SU-DHL-6 (cell line): Measurements from ENCODE around the gene FBXW2.

Source experiments
- H2AFZ ChIP-seq: fragments of 200-600 bp; sonication (generic); 2 replicates; pipeline ENCODE4 v1.6.1; 2014; ENCODE audit warnings: low read depth, mild to moderate bottlenecking, moderate library complexity, mixed read lengths, antibody characterized with exemption, low read length; ENCODE audit not compliant: severe bottlenecking
- H3F3A ChIP-seq: fragments of 200-600 bp; shearing (Covaris generic); 2 replicates; pipeline ENCODE4 v1.6.0; 2016; ENCODE audit warnings: antibody characterized with exemption, mild to moderate bottlenecking; ENCODE audit not compliant: insufficient read depth
- H3K27ac ChIP-seq: fragments of 200-600 bp; sonication (generic); 2 replicates; pipeline ENCODE4 v1.5.1; 2016; ENCODE audit warnings: low read depth, mild to moderate bottlenecking, low read length, moderate library complexity, mixed read lengths
- H3K27me3 ChIP-seq: fragments of 200-600 bp; sonication (generic), shearing (Covaris generic); 2 replicates; pipeline ENCODE4 v1.6.0; 2014; ENCODE audit warnings: mild to moderate bottlenecking, low read length
- H3K36me3 ChIP-seq: fragments of 200-600 bp; sonication (generic); 2 replicates; pipeline ENCODE4 v1.6.1; 2014; ENCODE audit warnings: mild to moderate bottlenecking, low read length, mixed read lengths
- H3K4me2 ChIP-seq: fragments of 300-600, 200-600 bp; shearing (Covaris generic), sonication (generic); 2 replicates; pipeline ENCODE4 v1.6.0; 2014; ENCODE audit warnings: low read length, low read depth, mild to moderate bottlenecking; ENCODE audit not compliant: poor library complexity, severe bottlenecking
- H3K4me3 ChIP-seq: fragments of 200-600 bp; sonication (generic); 2 replicates; pipeline ENCODE4 v1.5.1; 2014; ENCODE audit warnings: antibody characterized with exemption, low read length, mild to moderate bottlenecking, mixed read lengths; ENCODE audit not compliant: insufficient read depth, poor library complexity, severe bottlenecking
- H3K79me2 ChIP-seq: fragments of 200-600 bp; sonication (generic); 2 replicates; pipeline ENCODE4 v1.6.1; 2014; ENCODE audit warnings: mild to moderate bottlenecking, low read length, moderate library complexity; ENCODE audit not compliant: insufficient read depth
- H3K9ac ChIP-seq: fragments of 200-600 bp; sonication (generic); 2 replicates; pipeline ENCODE4 v1.7.0; 2014; ENCODE audit warnings: mild to moderate bottlenecking, low read length
- H3K9me2 ChIP-seq: fragments of 200-600 bp; sonication (generic); replicated peaks from 2 replicates; pipeline ENCODE4 v1.6.1; 2014; ENCODE audit warnings: low read length; ENCODE audit not compliant: insufficient read depth
- H3K9me3 ChIP-seq: fragments of 200-600 bp; sonication (generic); 2 replicates; pipeline ENCODE4 v1.6.1; 2014; ENCODE audit warnings: low read length, mixed read lengths; ENCODE audit not compliant: insufficient read depth
- H4K20me1 ChIP-seq: fragments of 200-600 bp; sonication (generic); 2 replicates; pipeline ENCODE4 v1.6.1; 2014; ENCODE audit warnings: low read depth, mild to moderate bottlenecking, antibody characterized with exemption, low read length, moderate library complexity, mixed read lengths
- EZH2phosphoT487 ChIP-seq: fragments of 200-600 bp; sonication (generic), shearing (Covaris generic); conservative IDR thresholded peaks from 2 replicates; pipeline ENCODE4 v1.6.1; 2018; ENCODE audit warnings: mild to moderate bottlenecking, antibody characterized with exemption, low read length, moderate library complexity, mixed read lengths
- TF ChIP-seq, protein P1 (sequence below): fragments of 200-600 bp; sonication (generic); IDR thresholded peaks from one replicate; pipeline ENCODE4 v1.5.1; 2017; ENCODE audit warnings: antibody characterized with exemption, mild to moderate bottlenecking, low read length, moderate library complexity; ENCODE audit not compliant: insufficient read depth, poor library complexity, severe bottlenecking

The FBXW2 gene

DNA sequence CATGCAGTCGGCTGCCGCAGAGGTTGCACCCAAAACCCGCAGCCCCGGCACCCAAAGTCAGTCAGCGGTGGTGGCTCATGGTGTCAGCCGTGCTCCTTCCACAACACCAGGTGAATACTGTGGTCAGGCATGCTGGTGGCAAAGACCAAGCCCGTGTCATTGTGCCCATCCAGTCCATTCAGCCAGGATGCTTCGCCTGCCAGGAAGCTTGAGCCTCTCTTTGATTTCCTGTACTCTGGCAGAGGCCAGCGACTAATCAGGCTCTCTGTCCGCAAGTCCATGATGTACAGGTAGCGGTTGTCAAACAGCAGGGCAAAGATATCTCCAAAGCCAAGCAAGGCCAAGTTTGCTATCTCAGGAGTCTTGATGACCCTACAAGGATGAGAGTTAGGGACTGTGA lies 28.7 kb downstream of the FBXW2 start:
- Histone ChIP-seq H3K27ac (no peak overlapping the region), H3K9me3 (no peaks in the 10 kb centered on the region), H3K4me2 (no peak overlapping the region), H2AFZ (no peak overlapping the region), H3F3A (no peaks in the 10 kb centered on the region), H3K9me2 (no peaks in the 10 kb centered on the region), H3K4me3 (no peak overlapping the region), H3K79me2 (no peaks in the 10 kb centered on the region), H4K20me1 (no peaks in the 10 kb centered on the region), H3K9ac (no peak overlapping the region), H3K36me3 (peaks cover 12% of the 10 kb centered on the region; the same call in 1 of the 2 replicates), H3K27me3 (no peaks in the 10 kb centered on the region)
- TF ChIP-seq, protein P1, sequence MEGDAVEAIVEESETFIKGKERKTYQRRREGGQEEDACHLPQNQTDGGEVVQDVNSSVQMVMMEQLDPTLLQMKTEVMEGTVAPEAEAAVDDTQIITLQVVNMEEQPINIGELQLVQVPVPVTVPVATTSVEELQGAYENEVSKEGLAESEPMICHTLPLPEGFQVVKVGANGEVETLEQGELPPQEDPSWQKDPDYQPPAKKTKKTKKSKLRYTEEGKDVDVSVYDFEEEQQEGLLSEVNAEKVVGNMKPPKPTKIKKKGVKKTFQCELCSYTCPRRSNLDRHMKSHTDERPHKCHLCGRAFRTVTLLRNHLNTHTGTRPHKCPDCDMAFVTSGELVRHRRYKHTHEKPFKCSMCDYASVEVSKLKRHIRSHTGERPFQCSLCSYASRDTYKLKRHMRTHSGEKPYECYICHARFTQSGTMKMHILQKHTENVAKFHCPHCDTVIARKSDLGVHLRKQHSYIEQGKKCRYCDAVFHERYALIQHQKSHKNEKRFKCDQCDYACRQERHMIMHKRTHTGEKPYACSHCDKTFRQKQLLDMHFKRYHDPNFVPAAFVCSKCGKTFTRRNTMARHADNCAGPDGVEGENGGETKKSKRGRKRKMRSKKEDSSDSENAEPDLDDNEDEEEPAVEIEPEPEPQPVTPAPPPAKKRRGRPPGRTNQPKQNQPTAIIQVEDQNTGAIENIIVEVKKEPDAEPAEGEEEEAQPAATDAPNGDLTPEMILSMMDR, result no peak
- TF ChIP-seq EZH2phosphoT487, result no peak

DNA sequence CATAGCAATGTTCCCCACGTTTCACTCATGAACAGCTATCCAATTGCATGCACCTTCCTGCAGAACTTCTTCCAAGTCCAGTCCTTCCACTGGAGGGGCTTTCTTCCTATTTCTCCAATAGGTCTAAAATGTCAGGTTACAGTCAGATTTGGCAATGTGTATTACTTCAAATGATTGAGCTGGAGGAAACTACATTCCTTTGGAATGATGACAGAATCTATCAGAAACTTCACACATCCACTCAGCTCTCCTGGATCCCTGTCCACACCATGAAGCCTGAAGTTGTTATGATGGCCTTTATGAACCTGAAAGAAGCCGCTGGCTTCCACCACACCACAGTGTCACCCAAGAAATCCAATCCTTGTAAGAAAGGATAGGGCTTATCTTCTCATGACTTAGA lies 32.2 kb downstream of the FBXW2 start:
- Histone ChIP-seq H3K9me3 (no peaks in the 10 kb centered on the region), H3K4me2 (no peak overlapping the region), H3K9ac (no peak overlapping the region), H2AFZ (no peak overlapping the region), H3K27me3 (no peaks in the 10 kb centered on the region), H3F3A (peaks cover 21% of the 10 kb centered on the region), H3K9me2 (no peaks in the 10 kb centered on the region), H3K4me3 (no peak overlapping the region), H3K36me3 (peaks cover 12% of the 10 kb centered on the region; the same call in 1 of the 2 replicates), H3K79me2 (no peaks in the 10 kb centered on the region), H3K27ac (no peak overlapping the region), H4K20me1 (no peaks in the 10 kb centered on the region)
- TF ChIP-seq, protein P1, result no peak
- TF ChIP-seq EZH2phosphoT487, result no peak

DNA sequence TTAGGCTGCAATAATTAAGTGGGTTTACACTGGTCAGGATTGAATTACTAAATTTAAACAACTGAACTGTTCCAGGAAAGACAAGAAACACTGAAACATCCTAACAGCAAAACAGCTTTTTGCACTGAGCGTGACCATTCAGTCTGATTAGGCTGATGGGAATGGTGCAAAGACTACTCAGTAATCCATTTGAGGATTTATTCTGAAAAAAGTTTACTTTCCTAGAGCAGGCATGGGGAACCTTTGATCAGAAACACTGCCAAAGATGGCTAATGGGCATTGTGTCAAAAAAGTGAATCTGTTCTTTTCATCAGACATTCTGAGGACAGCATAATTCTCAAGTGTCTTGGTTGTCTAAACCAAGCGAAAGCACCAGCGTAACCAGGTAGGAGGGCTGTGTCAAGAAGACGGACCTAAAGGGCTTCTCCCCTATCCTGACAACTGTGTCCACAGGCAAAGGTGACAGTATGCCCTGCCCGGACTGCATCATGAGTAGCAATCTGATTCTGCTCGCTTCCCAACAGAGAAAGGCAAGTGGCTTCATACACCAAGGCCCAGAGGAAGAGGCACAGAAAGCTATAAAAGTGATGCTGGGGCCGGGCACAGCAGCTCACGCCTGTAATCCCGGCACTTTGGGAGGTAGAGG lies 33.3 kb downstream of the FBXW2 start:
- Histone ChIP-seq H3F3A (peaks cover 21% of the 10 kb centered on the region), H3K4me2 (no peak overlapping the region), H3K27me3 (no peaks in the 10 kb centered on the region), H4K20me1 (no peaks in the 10 kb centered on the region), H3K9me3 (no peaks in the 10 kb centered on the region), H3K27ac (no peak overlapping the region), H3K9me2 (no peaks in the 10 kb centered on the region), H2AFZ (no peak overlapping the region), H3K79me2 (no peaks in the 10 kb centered on the region), H3K36me3 (peaks cover 11% of the 10 kb centered on the region; the same call in 1 of the 2 replicates), H3K9ac (no peak overlapping the region), H3K4me3 (no peak overlapping the region)
- no peak for TF ChIP-seq EZH2phosphoT487
- TF ChIP-seq, protein P1, result no peak
